GM23338 (cell line): Measurements from ENCODE around the gene GBF1. TPM values are rescaled to one million over a fixed set of nuclear protein-coding genes. Genes with fewer than 3 reads are reported as not detected.

Source experiments
- ATAC-seq: fragments of 200-7000 bp; cut with Tn5 transposase; 3 replicates; pipeline ENCODE4 v1.9.1; 2020
- DNase-seq: peaks from one replicate; pipeline ENCODE4 v3.0.0-alpha.2; 2015; ENCODE audit warnings: low spot score
- H2AFZ ChIP-seq: fragments of 200-600 bp; sonication (generic); 2 replicates; pipeline ENCODE4 v1.8.0; 2016; ENCODE audit warnings: antibody characterized with exemption, mild to moderate bottlenecking, moderate library complexity
- H3F3A ChIP-seq: fragments of 200-600 bp; sonication (generic); replicated peaks from 2 replicates; pipeline ENCODE4 v1.8.0; 2017; ENCODE audit warnings: antibody characterized with exemption, mixed run types, low read depth
- H3K27ac ChIP-seq: fragments of 200-600 bp; sonication (generic); 2 replicates; pipeline ENCODE4 v1.6.1; 2016; ENCODE audit warnings: low read depth
- H3K27me3 ChIP-seq: fragments of 200-600 bp; sonication (generic); 2 replicates; pipeline ENCODE4 v1.8.0; 2016; ENCODE audit warnings: mild to moderate bottlenecking, mixed run types, moderate library complexity; ENCODE audit not compliant: insufficient read depth
- H3K36me3 ChIP-seq: fragments of 200-600 bp; sonication (generic); 2 replicates; pipeline ENCODE4 v1.8.0; 2016; ENCODE audit warnings: mild to moderate bottlenecking; ENCODE audit not compliant: insufficient read depth
- H3K4me1 ChIP-seq: fragments of 200-600 bp; sonication (generic); 2 replicates; pipeline ENCODE4 v1.8.0; 2016; ENCODE audit warnings: mild to moderate bottlenecking, moderate library complexity; ENCODE audit not compliant: insufficient read depth
- H3K4me2 ChIP-seq: fragments of 200-600 bp; sonication (generic); 2 replicates; pipeline ENCODE4 v1.7.1; 2017; ENCODE audit warnings: mixed run types
- H3K4me3 ChIP-seq: fragments of 200-600 bp; sonication (generic); 2 replicates; pipeline ENCODE4 v1.6.1; 2016; ENCODE audit warnings: mixed run types
- H3K79me2 ChIP-seq: fragments of 200-600 bp; sonication (generic); replicated peaks from 2 replicates; pipeline ENCODE4 v1.8.0; 2017; ENCODE audit warnings: mild to moderate bottlenecking; ENCODE audit not compliant: insufficient read depth
- H3K9me2 ChIP-seq: fragments of 200-600 bp; sonication (generic); 2 replicates; pipeline ENCODE4 v1.8.0; 2017; ENCODE audit not compliant: insufficient read depth
- H4K20me1 ChIP-seq: fragments of 200-600 bp; sonication (generic); replicated peaks from 2 replicates; pipeline ENCODE4 v1.8.0; 2017; ENCODE audit warnings: mild to moderate bottlenecking; ENCODE audit not compliant: insufficient read depth
- H3K27ac Mint-ChIP-seq: 2 replicates; pipeline ENCODE4 v1.8.0; 2020; ENCODE audit warnings: inconsistent platforms, mild to moderate bottlenecking, moderate library complexity, mixed read lengths
- H3K27me3 Mint-ChIP-seq: 3 replicates; pipeline ENCODE4 v1.8.0; 2022; ENCODE audit warnings: low read depth, mild to moderate bottlenecking, moderate library complexity, mixed read lengths, inconsistent platforms; ENCODE audit not compliant: insufficient read depth, poor library complexity
- H3K36me3 Mint-ChIP-seq: 3 replicates; pipeline ENCODE4 v1.8.0; 2021; ENCODE audit warnings: low read depth, mild to moderate bottlenecking, inconsistent platforms, moderate library complexity, mixed read lengths
- H3K4me1 Mint-ChIP-seq: 3 replicates; pipeline ENCODE4 v1.8.0; 2020; ENCODE audit warnings: mild to moderate bottlenecking, inconsistent platforms, mixed read lengths
- H3K4me3 Mint-ChIP-seq: 3 replicates; pipeline ENCODE4 v1.8.0; 2021; ENCODE audit warnings: moderate library complexity, mild to moderate bottlenecking, inconsistent platforms, mixed read lengths
- H3K9me3 Mint-ChIP-seq: 3 replicates; pipeline ENCODE4 v1.8.0; 2020; ENCODE audit warnings: moderate library complexity, mild to moderate bottlenecking, inconsistent platforms, mixed read lengths
- CREB1 ChIP-seq: fragments of 250-450 bp; sonication (Bioruptor Pico); IDR thresholded peaks from 2 replicates; pipeline ENCODE4 v1.5.0; 2020; ENCODE audit warnings: low read depth, mild to moderate bottlenecking, moderate library complexity
- EZH2 ChIP-seq: fragments of 200-600 bp; sonication (generic); IDR thresholded peaks from one replicate; pipeline ENCODE4 v1.8.0; 2017; ENCODE audit warnings: antibody characterized with exemption, mild to moderate bottlenecking, low read depth; ENCODE audit not compliant: unreplicated experiment
- EZH2phosphoT487 ChIP-seq: fragments of 200-600 bp; sonication (generic); IDR thresholded peaks from one replicate; pipeline ENCODE4 v1.8.1; 2018; ENCODE audit warnings: antibody characterized with exemption; ENCODE audit not compliant: unreplicated experiment
- JUNB ChIP-seq: IDR thresholded peaks from one replicate; pipeline ENCODE4 v1.6.1; 2016; ENCODE audit warnings: antibody characterized with exemption; ENCODE audit not compliant: unreplicated experiment
- NANOG ChIP-seq: IDR thresholded peaks from 2 replicates; pipeline ENCODE4 v1.6.1; 2016; ENCODE audit warnings: antibody characterized with exemption, borderline replicate concordance
- POLR2AphosphoS5 ChIP-seq: IDR thresholded peaks from 2 replicates; pipeline ENCODE4 v1.6.1; 2016; ENCODE audit warnings: antibody characterized with exemption, low read depth
- STAT1 ChIP-seq: IDR thresholded peaks from one replicate; pipeline ENCODE4 v1.6.1; 2016; ENCODE audit warnings: antibody characterized with exemption; ENCODE audit not compliant: unreplicated experiment
- ZNF114 ChIP-seq: fragments of 250-450 bp; sonication (Bioruptor Pico); IDR thresholded peaks from 2 replicates; pipeline ENCODE4 v1.5.0; 2020; ENCODE audit warnings: mild to moderate bottlenecking, moderate library complexity
- ZNF331 ChIP-seq: fragments of 250-450 bp; sonication (Bioruptor Pico); IDR thresholded peaks from 2 replicates; pipeline ENCODE4 v1.5.0; 2020; ENCODE audit warnings: low read depth, mild to moderate bottlenecking, moderate library complexity
- polyA plus RNA-seq: library from polyadenylated mRNA; unstranded; fragments of >200 nt; fragmentation: Nextera tagmentation; extraction: Ambion mirVana; gene quantifications from 2 replicates; pipeline ENCODE4 v1.2.1, GENCODE V29; 2016
- total RNA-seq: library from RNA; depleted of rRNA; stranded (reverse); fragments of >200 nt; shearing (Covaris generic); gene quantifications from 2 replicates; pipeline ENCODE4 v1.2.3, GENCODE V29; 2014
- TF ChIP-seq, protein P1 (sequence below): IDR thresholded peaks from one replicate; pipeline ENCODE4 v1.6.1; 2018; ENCODE audit warnings: antibody characterized with exemption; ENCODE audit not compliant: unreplicated experiment
- TF ChIP-seq, protein P2 (sequence below), 2 experiments: fragments of 200-600 bp in 1 of 2; sonication (generic) in 1 of 2; conservative IDR thresholded peaks; 2 replicates each; pipeline versions ENCODE4 v1.5.1 to v1.6.1; 2016 to 2017; ENCODE audit warnings: antibody characterized with exemption in 2 of 2, low read depth in 2 of 2, mild to moderate bottlenecking in 2 of 2, moderate library complexity in 1 of 2
- TF ChIP-seq, protein P3 (sequence below): IDR thresholded peaks from 2 replicates; pipeline ENCODE4 v1.6.1; 2016; ENCODE audit warnings: antibody characterized with exemption

Gene GBF1
- total and polyA plus RNA-seq, 2 experiments from 2014 or later: 6.5 to 27.2 TPM

DNA sequence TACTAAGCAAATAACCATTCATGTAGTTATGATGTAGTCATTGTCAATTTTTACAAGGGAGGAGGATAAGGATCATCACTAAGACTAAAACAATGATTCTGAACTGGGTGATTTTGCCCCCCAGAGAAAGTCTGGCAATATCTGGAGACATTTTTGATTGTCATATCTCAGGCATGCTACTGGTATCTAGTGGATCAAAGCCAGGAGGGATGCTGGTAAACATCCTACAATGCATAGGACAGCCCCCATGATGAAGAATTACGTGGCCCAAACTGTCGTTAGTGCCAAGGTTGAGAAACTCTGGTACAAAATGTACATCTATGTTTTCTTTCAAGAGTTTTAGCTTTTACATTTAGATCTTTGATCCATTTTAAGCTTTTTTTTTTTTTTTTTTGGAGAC lies 57.3 kb downstream of the GBF1 start (continued):
- TF ChIP-seq, protein P1, sequence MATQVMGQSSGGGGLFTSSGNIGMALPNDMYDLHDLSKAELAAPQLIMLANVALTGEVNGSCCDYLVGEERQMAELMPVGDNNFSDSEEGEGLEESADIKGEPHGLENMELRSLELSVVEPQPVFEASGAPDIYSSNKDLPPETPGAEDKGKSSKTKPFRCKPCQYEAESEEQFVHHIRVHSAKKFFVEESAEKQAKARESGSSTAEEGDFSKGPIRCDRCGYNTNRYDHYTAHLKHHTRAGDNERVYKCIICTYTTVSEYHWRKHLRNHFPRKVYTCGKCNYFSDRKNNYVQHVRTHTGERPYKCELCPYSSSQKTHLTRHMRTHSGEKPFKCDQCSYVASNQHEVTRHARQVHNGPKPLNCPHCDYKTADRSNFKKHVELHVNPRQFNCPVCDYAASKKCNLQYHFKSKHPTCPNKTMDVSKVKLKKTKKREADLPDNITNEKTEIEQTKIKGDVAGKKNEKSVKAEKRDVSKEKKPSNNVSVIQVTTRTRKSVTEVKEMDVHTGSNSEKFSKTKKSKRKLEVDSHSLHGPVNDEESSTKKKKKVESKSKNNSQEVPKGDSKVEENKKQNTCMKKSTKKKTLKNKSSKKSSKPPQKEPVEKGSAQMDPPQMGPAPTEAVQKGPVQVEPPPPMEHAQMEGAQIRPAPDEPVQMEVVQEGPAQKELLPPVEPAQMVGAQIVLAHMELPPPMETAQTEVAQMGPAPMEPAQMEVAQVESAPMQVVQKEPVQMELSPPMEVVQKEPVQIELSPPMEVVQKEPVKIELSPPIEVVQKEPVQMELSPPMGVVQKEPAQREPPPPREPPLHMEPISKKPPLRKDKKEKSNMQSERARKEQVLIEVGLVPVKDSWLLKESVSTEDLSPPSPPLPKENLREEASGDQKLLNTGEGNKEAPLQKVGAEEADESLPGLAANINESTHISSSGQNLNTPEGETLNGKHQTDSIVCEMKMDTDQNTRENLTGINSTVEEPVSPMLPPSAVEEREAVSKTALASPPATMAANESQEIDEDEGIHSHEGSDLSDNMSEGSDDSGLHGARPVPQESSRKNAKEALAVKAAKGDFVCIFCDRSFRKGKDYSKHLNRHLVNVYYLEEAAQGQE: no peak
- TF ChIP-seq EZH2: no peak
- TF ChIP-seq, protein P2, sequence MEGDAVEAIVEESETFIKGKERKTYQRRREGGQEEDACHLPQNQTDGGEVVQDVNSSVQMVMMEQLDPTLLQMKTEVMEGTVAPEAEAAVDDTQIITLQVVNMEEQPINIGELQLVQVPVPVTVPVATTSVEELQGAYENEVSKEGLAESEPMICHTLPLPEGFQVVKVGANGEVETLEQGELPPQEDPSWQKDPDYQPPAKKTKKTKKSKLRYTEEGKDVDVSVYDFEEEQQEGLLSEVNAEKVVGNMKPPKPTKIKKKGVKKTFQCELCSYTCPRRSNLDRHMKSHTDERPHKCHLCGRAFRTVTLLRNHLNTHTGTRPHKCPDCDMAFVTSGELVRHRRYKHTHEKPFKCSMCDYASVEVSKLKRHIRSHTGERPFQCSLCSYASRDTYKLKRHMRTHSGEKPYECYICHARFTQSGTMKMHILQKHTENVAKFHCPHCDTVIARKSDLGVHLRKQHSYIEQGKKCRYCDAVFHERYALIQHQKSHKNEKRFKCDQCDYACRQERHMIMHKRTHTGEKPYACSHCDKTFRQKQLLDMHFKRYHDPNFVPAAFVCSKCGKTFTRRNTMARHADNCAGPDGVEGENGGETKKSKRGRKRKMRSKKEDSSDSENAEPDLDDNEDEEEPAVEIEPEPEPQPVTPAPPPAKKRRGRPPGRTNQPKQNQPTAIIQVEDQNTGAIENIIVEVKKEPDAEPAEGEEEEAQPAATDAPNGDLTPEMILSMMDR (conservative IDR thresholded peaks at IDR 0.05; ENCODE audit: low read depth in 2 of 2): no peak
- TF ChIP-seq NANOG: no peak

DNA sequence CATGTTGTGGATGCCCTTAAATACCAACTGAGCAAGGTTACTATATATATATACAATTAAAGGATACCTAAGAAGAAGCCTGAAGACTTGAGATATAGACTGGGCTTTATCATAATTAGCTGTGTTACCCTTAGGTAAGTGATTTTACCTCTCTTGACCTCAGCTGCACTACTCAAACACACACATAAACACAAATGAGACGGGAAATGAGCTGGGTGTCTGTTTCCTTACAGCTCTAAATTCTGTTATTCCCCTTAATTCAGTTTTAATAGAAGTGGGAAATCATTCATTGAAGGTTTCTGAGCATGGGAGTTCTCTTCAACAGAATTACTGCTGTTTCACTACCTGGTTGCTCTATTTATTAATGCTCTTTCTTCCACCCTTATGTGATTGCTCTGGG lies 60.7 kb downstream of the GBF1 start:
- Histone ChIP-seq H3K4me3 (no peak overlapping the region), H3K9me2 (no peaks in the 10 kb centered on the region), H3K4me1 (0 out of 2 replicates have a peak, but pooled peaks cover 3% of the 10 kb centered on the region), H3F3A (no peaks in the 10 kb centered on the region), H3K27ac (no peak overlapping the region), H4K20me1 (peaks cover 12% of the 10 kb centered on the region), H2AFZ (no peak overlapping the region), H3K79me2 (no peaks in the 10 kb centered on the region; the same call in 1 of the 2 replicates), H3K27me3 (no peaks in the 10 kb centered on the region), H3K4me2 (no peak overlapping the region), H3K36me3 (no peaks in the 10 kb centered on the region)
- H3K27ac Mint-ChIP-seq: no peak overlapping the region
- peaks cover 8% of the 10 kb centered on the region; the same call in 1 of the 3 replicates for H3K4me1 Mint-ChIP-seq
- H3K4me3 Mint-ChIP-seq: no peak overlapping the region
- ATAC-seq (no peak), DNase-seq (no peak)
- peaks cover 2% of the 10 kb centered on the region for H3K27me3 Mint-ChIP-seq
- TF ChIP-seq CREB1 (CRISPR knock-in tag) (no peak), POLR2AphosphoS5 (no peak), EZH2phosphoT487 (no peak), ZNF114 (CRISPR knock-in tag) (no peak), ZNF331 (CRISPR knock-in tag) (no peak), JUNB (no peak), EZH2 (no peak), NANOG (no peak), STAT1 (no peak)
- TF ChIP-seq, protein P2 (conservative IDR thresholded peaks at IDR 0.05; ENCODE audit: low read depth in 2 of 2): no peak
- TF ChIP-seq, protein P3, sequence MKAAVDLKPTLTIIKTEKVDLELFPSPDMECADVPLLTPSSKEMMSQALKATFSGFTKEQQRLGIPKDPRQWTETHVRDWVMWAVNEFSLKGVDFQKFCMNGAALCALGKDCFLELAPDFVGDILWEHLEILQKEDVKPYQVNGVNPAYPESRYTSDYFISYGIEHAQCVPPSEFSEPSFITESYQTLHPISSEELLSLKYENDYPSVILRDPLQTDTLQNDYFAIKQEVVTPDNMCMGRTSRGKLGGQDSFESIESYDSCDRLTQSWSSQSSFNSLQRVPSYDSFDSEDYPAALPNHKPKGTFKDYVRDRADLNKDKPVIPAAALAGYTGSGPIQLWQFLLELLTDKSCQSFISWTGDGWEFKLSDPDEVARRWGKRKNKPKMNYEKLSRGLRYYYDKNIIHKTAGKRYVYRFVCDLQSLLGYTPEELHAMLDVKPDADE: no peak
- TF ChIP-seq, protein P1: no peak
- H3K36me3 Mint-ChIP-seq: peaks cover 9% of the 10 kb centered on the region; the same call in 2 of the 3 replicates
- peaks cover 7% of the 10 kb centered on the region; the same call in 2 of the 3 replicates for H3K9me3 Mint-ChIP-seq
